Measurements from ENCODE around the gene TTC9B. TPM values are rescaled to one million over a fixed set of nuclear protein-coding genes. Genes with fewer than 3 reads are reported as not detected.

The TTC9B gene
- total and polyA plus RNA-seq, 2 donors (not counting 1 experiment from before 2014, with no cell fraction given) = not detected

DNA sequence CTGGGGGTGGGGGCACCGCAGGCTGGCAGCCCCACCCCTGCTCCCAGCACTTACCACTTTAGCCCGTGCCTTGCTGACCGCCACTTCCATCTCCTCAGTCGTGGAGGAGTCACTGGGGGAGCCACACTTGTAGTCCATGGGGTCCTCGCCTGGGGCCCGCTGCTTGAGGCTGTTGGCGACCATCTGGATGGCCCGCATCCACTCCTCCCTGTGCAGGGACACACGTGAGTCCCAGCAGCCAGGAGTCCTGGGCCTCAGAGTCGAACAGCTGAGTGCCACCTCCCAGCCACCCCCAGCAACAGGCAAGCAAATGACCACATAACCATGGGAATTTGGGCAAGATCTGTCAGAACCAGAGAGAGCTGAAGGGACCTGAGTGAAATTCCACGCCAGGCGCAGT, 24.3 kb upstream of the TTC9B start:
- Mint-ChIP-seq H3K27me3 (no peaks in the 10 kb centered on the region), H3K4me3 (no peak overlapping the region), H3K27ac (no peak overlapping the region), H3K4me1 (no peaks in the 10 kb centered on the region), H3K9me3 (ENCODE audit: insufficient read depth) (no peaks in the 10 kb centered on the region)
- H3K9me3 ChIP-seq (ENCODE audit: control extremely low read depth in 1 of 3, control insufficient read depth in 2 of 3, insufficient read depth in 1 of 3, low read length in 2 of 3) = no peaks in the 10 kb centered on the region
- H3K4me3 ChIP-seq (ENCODE audit: control extremely low read depth in 1 of 5, extremely low read depth in 1 of 5, insufficient read depth in 1 of 5, low read depth in 2 of 5, low read length in 4 of 5) = no peak overlapping the region
- ChIA-PET POLR2A (no interaction called here), CTCF (no interaction called here)
- 96% methylated on average over 12 of the region's 12 CpGs for whole genome bisulfite sequencing (ENCODE audit: insufficient coverage)
- no peak overlapping the region for H3K9ac ChIP-seq (ENCODE audit: low read length)
- H3K27me3 ChIP-seq (replicated peaks in 1 of 4; ENCODE audit: control extremely low read depth in 1 of 4, control insufficient read depth in 3 of 4, insufficient read depth in 4 of 4, low read length in 3 of 4) = no peaks in the 10 kb centered on the region
- no peak overlapping the region for H3K27ac ChIP-seq (ENCODE audit: low read length in 2 of 2)
- TF ChIP-seq, protein P1, sequence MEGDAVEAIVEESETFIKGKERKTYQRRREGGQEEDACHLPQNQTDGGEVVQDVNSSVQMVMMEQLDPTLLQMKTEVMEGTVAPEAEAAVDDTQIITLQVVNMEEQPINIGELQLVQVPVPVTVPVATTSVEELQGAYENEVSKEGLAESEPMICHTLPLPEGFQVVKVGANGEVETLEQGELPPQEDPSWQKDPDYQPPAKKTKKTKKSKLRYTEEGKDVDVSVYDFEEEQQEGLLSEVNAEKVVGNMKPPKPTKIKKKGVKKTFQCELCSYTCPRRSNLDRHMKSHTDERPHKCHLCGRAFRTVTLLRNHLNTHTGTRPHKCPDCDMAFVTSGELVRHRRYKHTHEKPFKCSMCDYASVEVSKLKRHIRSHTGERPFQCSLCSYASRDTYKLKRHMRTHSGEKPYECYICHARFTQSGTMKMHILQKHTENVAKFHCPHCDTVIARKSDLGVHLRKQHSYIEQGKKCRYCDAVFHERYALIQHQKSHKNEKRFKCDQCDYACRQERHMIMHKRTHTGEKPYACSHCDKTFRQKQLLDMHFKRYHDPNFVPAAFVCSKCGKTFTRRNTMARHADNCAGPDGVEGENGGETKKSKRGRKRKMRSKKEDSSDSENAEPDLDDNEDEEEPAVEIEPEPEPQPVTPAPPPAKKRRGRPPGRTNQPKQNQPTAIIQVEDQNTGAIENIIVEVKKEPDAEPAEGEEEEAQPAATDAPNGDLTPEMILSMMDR (IDR thresholded peaks at IDR 0.05) = no peak
- no peak for TF ChIP-seq EZH2 (IDR thresholded peaks at IDR 0.05; ENCODE audit: borderline replicate concordance, insufficient read depth, low read depth, low read length, poor library complexity, severe bottlenecking)
- H4K20me1 ChIP-seq (ENCODE audit: control insufficient read depth, insufficient read depth, low read length, poor library complexity, severe bottlenecking) = peaks cover 65% of the 10 kb centered on the region
- intact Hi-C loops (cut with micrococcal nuclease) = no loop called here
- no peak for DNase-seq
- no peak overlapping the region for H3K4me2 ChIP-seq (replicated peaks; ENCODE audit: low read depth, low read length, poor library complexity, severe bottlenecking)
- H3K79me2 ChIP-seq (ENCODE audit: control insufficient read depth, insufficient read depth, low read length) = peaks cover 33% of the 10 kb centered on the region
- H3K4me1 ChIP-seq (ENCODE audit: control insufficient read depth in 2 of 2, insufficient read depth in 2 of 2, low read length in 2 of 2) = no peaks in the 10 kb centered on the region
- no peak overlapping the region for H2AFZ ChIP-seq (ENCODE audit: insufficient read depth, low read depth, low read length, poor library complexity, severe bottlenecking)
- peaks cover 2 to 65% of the 10 kb centered on the region in 2 experiments for H3K36me3 ChIP-seq (replicated peaks in 1 of 2; ENCODE audit: control extremely low read depth in 1 of 2, control insufficient read depth in 1 of 2, extremely low read depth in 1 of 2, insufficient read depth in 2 of 2, low read length in 1 of 2)
- ATAC-seq (ENCODE audit: low read depth) = no peak

DNA sequence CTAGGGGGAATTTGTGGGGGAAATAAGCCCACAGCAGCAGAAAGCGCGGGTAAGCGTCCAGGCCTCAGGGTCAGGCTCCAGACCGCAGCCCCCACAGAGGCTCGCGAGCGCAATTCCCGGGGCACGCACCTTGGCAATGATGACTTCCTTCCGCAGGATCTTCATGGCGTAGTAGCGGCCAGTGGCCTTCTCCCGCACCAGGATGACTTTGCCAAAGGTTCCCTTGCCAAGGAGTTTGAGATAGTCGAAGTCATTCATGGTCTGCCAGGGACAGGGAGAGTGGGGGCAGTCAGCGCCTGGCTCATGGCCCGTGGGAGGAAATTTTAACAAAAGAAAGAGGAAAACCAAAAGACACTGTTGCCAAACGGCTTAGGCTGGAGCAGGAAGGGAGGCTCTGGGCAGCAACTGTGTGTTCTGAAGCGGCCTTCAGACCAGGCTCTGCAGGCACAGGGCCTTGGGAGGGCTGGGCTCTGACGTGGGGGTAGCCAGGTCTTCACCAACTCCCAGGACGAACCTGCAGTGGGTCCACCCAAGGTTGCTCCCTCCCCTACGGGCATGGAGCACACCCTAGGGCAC, 23.7 kb upstream of the TTC9B start:
- peaks cover 2 to 64% of the 10 kb centered on the region in 2 experiments for H3K36me3 ChIP-seq (replicated peaks in 1 of 2; ENCODE audit: control extremely low read depth in 1 of 2, control insufficient read depth in 1 of 2, extremely low read depth in 1 of 2, insufficient read depth in 2 of 2, low read length in 1 of 2)
- ChIA-PET POLR2A (no interaction called here), CTCF (no interaction called here)
- no peak for DNase-seq
- no peak overlapping the region for H2AFZ ChIP-seq (ENCODE audit: insufficient read depth, low read depth, low read length, poor library complexity, severe bottlenecking)
- H3K27ac ChIP-seq (ENCODE audit: low read length in 2 of 2) = no peak overlapping the region
- ATAC-seq (ENCODE audit: low read depth) = no peak
- H3K79me2 ChIP-seq (ENCODE audit: control insufficient read depth, insufficient read depth, low read length) = peaks cover 27% of the 10 kb centered on the region
- no peak overlapping the region for H3K4me3 Mint-ChIP-seq
- H3K9me3 ChIP-seq (ENCODE audit: control extremely low read depth in 1 of 3, control insufficient read depth in 2 of 3, insufficient read depth in 1 of 3, low read length in 2 of 3) = no peaks in the 10 kb centered on the region
- whole genome bisulfite sequencing (ENCODE audit: insufficient coverage) = 97% methylated on average over 21 of the region's 21 CpGs
- H3K4me2 ChIP-seq (replicated peaks; ENCODE audit: low read depth, low read length, poor library complexity, severe bottlenecking) = no peak overlapping the region
- H3K4me1 Mint-ChIP-seq = no peaks in the 10 kb centered on the region
- intact Hi-C loops (cut with micrococcal nuclease) = no loop called here
- H3K4me3 ChIP-seq (ENCODE audit: control extremely low read depth in 1 of 5, extremely low read depth in 1 of 5, insufficient read depth in 1 of 5, low read depth in 2 of 5, low read length in 4 of 5) = no peak overlapping the region
- H3K9me3 Mint-ChIP-seq (ENCODE audit: insufficient read depth) = no peaks in the 10 kb centered on the region
- H4K20me1 ChIP-seq (ENCODE audit: control insufficient read depth, insufficient read depth, low read length, poor library complexity, severe bottlenecking) = peaks cover 60% of the 10 kb centered on the region
- no peaks in the 10 kb centered on the region for H3K27me3 Mint-ChIP-seq
- no peak overlapping the region for H3K27ac Mint-ChIP-seq
- H3K27me3 ChIP-seq (replicated peaks in 1 of 4; ENCODE audit: control extremely low read depth in 1 of 4, control insufficient read depth in 3 of 4, insufficient read depth in 4 of 4, low read length in 3 of 4) = no peaks in the 10 kb centered on the region
- no peak overlapping the region for H3K9ac ChIP-seq (ENCODE audit: low read length)
- no peak for TF ChIP-seq EZH2 (IDR thresholded peaks at IDR 0.05; ENCODE audit: borderline replicate concordance, insufficient read depth, low read depth, low read length, poor library complexity, severe bottlenecking)
- TF ChIP-seq, protein P1 (IDR thresholded peaks at IDR 0.05) = no peak
- H3K4me1 ChIP-seq (ENCODE audit: control insufficient read depth in 2 of 2, insufficient read depth in 2 of 2, low read length in 2 of 2) = no peaks in the 10 kb centered on the region
